Neural cell (in vitro differentiated cells): ENCODE data around the gene TMEM44. TPM values are rescaled to one million over a fixed set of nuclear protein-coding genes. Genes with fewer than 3 reads are reported as not detected.

Source experiments
- H2AFZ ChIP-seq: fragments of 200-600, 300-800 bp; sonication (generic), shearing (Covaris generic); 2 replicates; pipeline ENCODE4 v1.6.0; 2014; ENCODE audit warnings: low read depth, mild to moderate bottlenecking, antibody characterized with exemption, low read length, moderate library complexity
- H3F3A ChIP-seq: fragments of 200-600 bp; shearing (Covaris generic); 2 replicates; pipeline ENCODE4 v1.6.1; 2016; ENCODE audit warnings: mild to moderate bottlenecking, moderate library complexity, mixed read lengths, antibody characterized with exemption, low read length; ENCODE audit not compliant: insufficient read depth, poor library complexity, severe bottlenecking
- H3K27ac ChIP-seq: fragments of 200-600, 300-800 bp; sonication (generic), shearing (Covaris generic); 2 replicates; pipeline ENCODE4 v1.5.1; 2014; ENCODE audit warnings: mild to moderate bottlenecking, low read length, moderate library complexity
- H3K27me3 ChIP-seq: fragments of 300-800, 200-600 bp; sonication (generic), shearing (Covaris generic); 2 replicates; pipeline ENCODE4 v1.6.0; 2014; ENCODE audit warnings: mild to moderate bottlenecking, low read depth, low read length, moderate library complexity; ENCODE audit not compliant: insufficient read depth
- H3K36me3 ChIP-seq: fragments of 300-800, 200-600 bp; sonication (generic), shearing (Covaris generic); 2 replicates; pipeline ENCODE4 v1.5.1; 2014; ENCODE audit warnings: mild to moderate bottlenecking, antibody characterized with exemption, low read length, moderate library complexity; ENCODE audit not compliant: insufficient read depth
- H3K4me2 ChIP-seq: fragments of 300-800, 200-600 bp; sonication (generic), shearing (Covaris generic); 2 replicates; pipeline ENCODE4 v1.6.0; 2014; ENCODE audit warnings: mild to moderate bottlenecking, low read length
- H3K4me3 ChIP-seq: fragments of 300-800, 200-600 bp; sonication (generic), shearing (Covaris generic); 2 replicates; pipeline ENCODE4 v1.5.1; 2014; ENCODE audit warnings: mild to moderate bottlenecking, low read length, moderate library complexity
- H3K79me2 ChIP-seq: fragments of 200-600 bp; shearing (Covaris generic); replicated peaks from 2 replicates; pipeline ENCODE4 v1.6.0; 2014; ENCODE audit warnings: mild to moderate bottlenecking, low read length, moderate library complexity; ENCODE audit not compliant: insufficient read depth
- H3K9ac ChIP-seq: fragments of 300-800, 200-600 bp; sonication (generic), shearing (Covaris generic); 2 replicates; pipeline ENCODE4 v1.6.1; 2016; ENCODE audit warnings: mild to moderate bottlenecking, low read length, mixed read lengths
- H3K9me2 ChIP-seq: fragments of 200-600 bp; shearing (Covaris generic); 2 replicates; pipeline ENCODE4 v1.6.1; 2016; ENCODE audit warnings: mild to moderate bottlenecking, low read length, mixed read lengths; ENCODE audit not compliant: insufficient read depth
- H3K9me3 ChIP-seq: fragments of 200-600, 300-800 bp; sonication (generic), shearing (Covaris generic); 2 replicates; pipeline ENCODE4 v1.6.1; 2016; ENCODE audit warnings: mild to moderate bottlenecking, mixed run types, low read length, moderate library complexity, mixed read lengths
- H4K20me1 ChIP-seq: fragments of 200-600 bp; shearing (Covaris generic); 2 replicates; pipeline ENCODE4 v1.6.1; 2016; ENCODE audit warnings: mild to moderate bottlenecking, mixed run types; ENCODE audit not compliant: insufficient read depth
- CTCF ChIP-seq: fragments of 450-650 bp; IDR thresholded peaks from 2 replicates; pipeline ENCODE4 v1.5.1; 2014; ENCODE audit warnings: antibody characterized with exemption, mild to moderate bottlenecking, moderate library complexity; ENCODE audit not compliant: poor library complexity, severe bottlenecking
- EP300 ChIP-seq: fragments of 450-650 bp; conservative IDR thresholded peaks from 2 replicates; pipeline ENCODE4 v1.6.1; 2014; ENCODE audit warnings: antibody characterized with exemption, mild to moderate bottlenecking, moderate library complexity; ENCODE audit not compliant: poor library complexity, severe bottlenecking
- EZH2 ChIP-seq: fragments of 200-600, 300-800 bp; shearing (Covaris generic), sonication (generic); IDR thresholded peaks from 2 replicates; pipeline ENCODE4 v1.6.1; 2014; ENCODE audit warnings: antibody characterized with exemption, low read length, borderline replicate concordance, mild to moderate bottlenecking; ENCODE audit not compliant: insufficient read depth, poor library complexity, severe bottlenecking
- MXI1 ChIP-seq: fragments of 450-650 bp; conservative IDR thresholded peaks from 2 replicates; pipeline ENCODE4 v1.6.1; 2014; ENCODE audit warnings: antibody characterized with exemption, mild to moderate bottlenecking; ENCODE audit not compliant: poor library complexity, severe bottlenecking
- POLR2AphosphoS5 ChIP-seq: IDR thresholded peaks from 2 replicates; pipeline ENCODE4 v1.6.1; 2012
- RAD21 ChIP-seq: fragments of 450-650 bp; conservative IDR thresholded peaks from 2 replicates; pipeline ENCODE4 v1.6.1; 2014; ENCODE audit warnings: antibody characterized with exemption, mild to moderate bottlenecking, moderate library complexity
- REST ChIP-seq: IDR thresholded peaks from 2 replicates; pipeline ENCODE4 v1.6.1; 2012; ENCODE audit warnings: borderline replicate concordance
- SMC3 ChIP-seq: fragments of 450-650 bp; conservative IDR thresholded peaks from 2 replicates; pipeline ENCODE4 v1.6.1; 2014; ENCODE audit warnings: antibody characterized with exemption, mild to moderate bottlenecking, moderate library complexity; ENCODE audit not compliant: poor library complexity
- TAF1 ChIP-seq: IDR thresholded peaks from 2 replicates; pipeline ENCODE4 v1.6.1; 2012; ENCODE audit warnings: low read depth
- polyA plus RNA-seq: library from polyadenylated mRNA; depleted of rRNA; stranded (reverse); fragments of >200 nt; gene quantifications from 2 replicates; pipeline ENCODE4 v1.2.3, GENCODE V29; 2014

The TMEM44 gene
- polyA plus RNA-seq, 1 donor from 2014 or later, result 40.6 TPM

DNA sequence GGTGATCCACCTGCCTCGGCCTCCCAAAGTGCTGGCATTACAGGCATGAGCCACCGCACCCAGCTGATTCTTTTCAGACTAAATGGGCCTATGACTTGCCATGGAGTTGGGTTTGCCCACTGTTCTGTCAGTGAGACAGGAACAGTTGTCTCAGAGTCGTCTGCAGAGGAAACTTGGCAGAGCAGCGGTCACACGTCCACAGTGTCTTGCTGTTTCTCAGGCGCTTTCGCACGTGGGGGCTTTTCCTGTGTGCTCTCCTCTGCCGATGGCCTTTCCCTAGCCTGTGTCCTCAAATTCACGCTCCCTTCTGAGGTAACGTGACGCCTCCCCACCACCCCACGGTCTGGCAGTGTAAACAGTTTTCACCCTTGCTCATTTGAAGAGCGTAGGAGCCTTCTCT lies 11.3 kb downstream of the TMEM44 start:
- Histone ChIP-seq H3K79me2 (no peaks in the 10 kb centered on the region), H3K9me3 (no peaks in the 10 kb centered on the region), H4K20me1 (no peaks in the 10 kb centered on the region), H3K36me3 (no peaks in the 10 kb centered on the region), H2AFZ (no peak overlapping the region), H3K4me2 (no peak overlapping the region), H3F3A (no peaks in the 10 kb centered on the region), H3K9ac (no peak overlapping the region), H3K4me3 (no peak overlapping the region), H3K27me3 (no peaks in the 10 kb centered on the region), H3K27ac (no peak overlapping the region), H3K9me2 (no peaks in the 10 kb centered on the region)
- TF ChIP-seq POLR2AphosphoS5, result no peak
- TF ChIP-seq EP300, result no peak
- TF ChIP-seq CTCF, result no peak
- no peak for TF ChIP-seq REST
- TF ChIP-seq RAD21, result no peak
- no peak for TF ChIP-seq MXI1
- no peak for TF ChIP-seq EZH2
- TF ChIP-seq TAF1, result no peak
- no peak for TF ChIP-seq SMC3

DNA sequence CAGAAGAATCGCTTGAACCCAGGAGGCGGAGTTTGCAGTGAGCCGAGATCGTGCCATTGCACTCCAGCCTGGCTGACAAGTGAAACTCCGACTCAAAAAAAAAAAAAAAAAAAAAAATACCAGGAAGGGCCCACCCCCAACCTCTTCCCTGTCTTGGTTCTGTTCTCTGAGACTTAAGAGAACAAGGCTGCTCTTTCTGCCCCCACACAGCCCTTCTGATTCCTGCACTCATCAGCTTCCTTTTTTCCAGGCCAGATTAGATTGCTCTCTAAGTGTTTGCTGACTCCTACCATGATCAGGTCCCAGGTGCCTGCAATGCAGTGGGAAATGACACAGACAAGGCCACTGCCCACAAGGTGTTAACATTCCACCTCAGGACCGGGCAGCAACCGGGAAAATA lies 13.0 kb downstream of the TMEM44 start:
- Histone ChIP-seq H3K27me3 (no peaks in the 10 kb centered on the region), H3K79me2 (no peaks in the 10 kb centered on the region), H3K9ac (no peak overlapping the region), H3K9me3 (no peaks in the 10 kb centered on the region), H3F3A (no peaks in the 10 kb centered on the region), H3K27ac (no peak overlapping the region), H2AFZ (no peak overlapping the region), H3K4me3 (no peak overlapping the region), H4K20me1 (no peaks in the 10 kb centered on the region), H3K9me2 (no peaks in the 10 kb centered on the region), H3K36me3 (no peaks in the 10 kb centered on the region), H3K4me2 (no peak overlapping the region)
- TF ChIP-seq REST (no peak), RAD21 (no peak), SMC3 (no peak), MXI1 (no peak), CTCF (no peak), TAF1 (no peak), POLR2AphosphoS5 (no peak), EP300 (no peak), EZH2 (no peak)
